ENCODE results near the gene RBMS3.

Gene RBMS3

GRCh38 chr3:29587340-29587739 lies 306.5 kb downstream of the RBMS3 start:
- no peak for FAIRE-seq

DNA sequence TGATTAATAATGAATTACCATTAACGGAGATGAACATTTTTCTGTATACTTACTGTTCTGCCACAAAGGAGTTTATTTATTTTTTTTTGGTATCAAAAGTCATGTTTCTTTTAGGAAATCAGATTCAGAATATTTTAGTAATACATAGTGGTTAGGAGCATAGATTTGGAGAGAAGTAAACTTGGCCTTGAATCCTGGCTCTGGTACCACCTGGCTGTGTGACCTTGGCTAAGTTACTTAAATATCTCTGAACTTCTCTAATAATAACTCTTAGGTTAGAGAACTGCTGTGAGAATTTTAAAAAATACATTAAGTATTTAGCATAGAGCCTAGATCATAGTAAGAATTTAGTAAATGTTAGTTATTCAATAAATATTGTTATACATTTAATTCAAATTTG lies 309.1 kb downstream of the RBMS3 start:
- no peak for FAIRE-seq

- FAIRE-seq, result no peak
Observed at GRCh38 chr3:29590461-29590860, 309.6 kb downstream of the RBMS3 start.

- FAIRE-seq, result no peak
Observed at GRCh38 chr3:29591579-29591978, 310.7 kb downstream of the RBMS3 start.

DNA sequence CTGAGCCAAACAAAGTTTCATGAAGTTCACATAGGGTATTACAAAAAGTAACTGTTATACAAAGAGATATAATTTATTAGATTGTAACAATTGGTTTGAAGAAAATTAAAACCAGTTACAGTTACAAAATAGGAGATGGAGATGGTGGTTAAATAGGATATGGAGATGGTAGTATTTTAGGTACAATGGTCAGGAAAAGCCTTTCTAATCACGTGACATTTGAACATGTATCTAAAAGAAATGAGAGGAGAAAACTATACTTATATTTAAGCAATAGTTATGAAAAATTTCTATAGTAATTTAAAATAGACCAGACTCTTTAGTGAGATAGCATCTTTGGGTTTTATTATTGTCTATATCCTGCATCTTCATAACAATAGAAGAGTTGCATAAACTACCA lies 312.9 kb downstream of the RBMS3 start:
- no peak for FAIRE-seq

- FAIRE-seq, result no peak
Observed at GRCh38 chr3:29594261-29594660, 313.4 kb downstream of the RBMS3 start.

DNA sequence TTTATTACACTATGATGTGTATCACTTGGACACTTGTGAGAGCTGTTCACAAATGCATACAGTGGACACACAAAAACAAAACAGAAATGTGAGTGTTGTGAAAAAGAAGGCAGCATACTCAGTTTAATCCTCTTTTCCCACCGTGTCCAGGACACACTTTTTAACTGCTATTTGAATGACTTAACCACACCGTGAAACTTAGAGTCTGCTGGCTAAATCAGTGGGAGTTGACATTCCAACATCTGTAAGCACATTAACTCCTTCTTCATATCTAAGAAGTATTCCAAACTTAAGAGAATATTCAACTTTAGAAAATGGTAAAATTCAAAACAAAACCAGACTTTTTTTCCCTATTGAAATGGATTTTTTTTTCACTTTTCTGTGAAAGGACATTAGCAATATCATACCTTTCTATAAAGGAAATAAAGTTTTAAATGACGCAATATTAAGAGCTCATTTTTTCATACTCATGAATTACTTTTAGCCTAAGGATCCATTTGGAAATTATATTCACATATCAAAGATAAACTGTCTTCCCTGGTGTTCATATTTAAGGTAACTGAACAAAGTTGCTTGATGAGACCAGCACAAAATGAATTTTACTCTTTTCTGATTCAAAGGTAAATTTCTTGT lies 316.6 kb downstream of the RBMS3 start:
- no peak for FAIRE-seq

- FAIRE-seq, result no peak
Observed at GRCh38 chr3:29601861-29602585, 321.2 kb downstream of the RBMS3 start.

DNA sequence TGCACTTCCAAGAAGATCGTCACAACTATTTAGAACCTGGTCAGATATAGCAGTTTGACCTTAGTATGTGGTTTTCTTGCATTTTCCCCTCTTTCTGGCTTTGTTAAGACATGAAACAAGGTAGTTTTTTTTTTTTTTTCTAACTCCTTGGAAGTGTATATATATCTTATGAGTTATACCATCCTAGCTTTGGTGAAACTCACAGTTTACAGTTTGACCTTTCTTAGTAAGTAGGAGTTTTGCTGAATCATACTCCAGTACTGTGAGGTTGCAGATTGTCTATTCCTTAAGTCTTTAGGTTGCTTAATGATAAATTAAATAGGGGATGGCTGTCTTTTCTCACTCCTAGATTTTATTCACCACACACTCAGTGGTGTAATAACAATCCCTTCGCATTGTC lies 325.0 kb downstream of the RBMS3 start:
- FAIRE-seq, result no peak

- no peak for FAIRE-seq
Observed at GRCh38 chr3:29606416-29606815, 325.5 kb downstream of the RBMS3 start.

GRCh38 chr3:29608414-29609327 lies 327.8 kb downstream of the RBMS3 start:
- FAIRE-seq, result no peak

DNA sequence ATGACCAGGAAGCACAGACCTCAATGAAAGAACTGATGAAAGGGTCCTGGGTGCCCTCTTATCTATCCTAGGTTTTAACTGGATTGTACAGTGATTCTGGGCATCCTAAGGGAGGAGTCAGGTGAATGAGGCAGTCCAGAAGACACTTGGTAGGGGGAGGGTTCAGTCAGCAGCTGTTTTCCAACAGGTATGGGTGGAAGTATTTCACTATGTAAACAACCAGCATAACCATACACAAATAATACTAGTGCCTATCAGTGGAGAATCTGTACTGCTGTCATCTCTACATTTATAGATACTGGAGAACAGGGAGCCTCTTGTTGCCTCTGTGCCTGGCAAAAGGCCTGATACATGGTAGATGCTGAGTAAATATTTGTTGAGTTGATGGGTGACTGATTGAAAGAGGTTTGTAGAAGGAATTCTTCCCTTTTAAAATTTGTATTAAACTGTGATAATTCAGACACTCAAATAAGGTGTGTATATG lies 328.5 kb downstream of the RBMS3 start:
- FAIRE-seq, result no peak

- FAIRE-seq, result no peak
Observed at GRCh38 chr3:29610781-29611180, 329.9 kb downstream of the RBMS3 start.

GRCh38 chr3:29611252-29611651 lies 330.4 kb downstream of the RBMS3 start:
- no peak for FAIRE-seq

DNA sequence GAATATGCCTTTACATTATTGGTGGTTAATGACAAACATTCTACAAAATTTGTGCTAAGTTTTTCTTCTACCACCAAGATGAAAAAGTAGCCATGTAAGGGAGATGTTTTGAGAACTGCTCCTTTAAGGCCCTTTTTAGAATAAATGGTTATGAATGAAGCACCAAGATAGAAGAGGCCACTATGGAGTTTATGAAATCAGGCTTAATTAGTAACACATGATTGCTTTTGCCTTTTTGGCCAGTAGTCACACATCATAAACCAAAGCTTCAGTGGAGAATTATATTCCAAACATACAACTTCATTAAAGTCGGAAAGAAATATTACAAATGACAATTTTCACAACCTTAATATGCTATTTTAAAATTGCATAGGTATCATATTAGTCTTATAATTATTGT lies 331.7 kb downstream of the RBMS3 start:
- FAIRE-seq, result no peak

DNA sequence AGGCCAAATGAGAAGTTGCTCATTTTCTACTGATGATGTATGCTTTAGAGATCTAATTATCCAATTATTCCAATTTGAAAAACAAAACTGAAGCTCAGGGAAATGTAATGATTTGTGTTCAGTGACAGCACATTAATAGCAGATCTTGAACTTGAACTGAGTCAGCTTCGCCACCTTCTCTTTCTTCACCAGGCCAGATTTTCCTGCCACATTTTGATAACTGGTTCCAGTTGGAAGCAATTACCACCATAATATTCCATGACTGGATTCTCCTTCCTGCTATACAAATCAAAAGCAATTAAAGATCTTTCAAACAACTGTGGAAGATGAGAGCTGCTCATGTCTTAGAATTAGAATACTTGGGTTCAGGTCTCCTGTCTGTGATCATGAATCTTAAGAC lies 334.1 kb downstream of the RBMS3 start:
- FAIRE-seq, result no peak

GRCh38 chr3:29618395-29619282 lies 337.8 kb downstream of the RBMS3 start:
- no peak for FAIRE-seq

DNA sequence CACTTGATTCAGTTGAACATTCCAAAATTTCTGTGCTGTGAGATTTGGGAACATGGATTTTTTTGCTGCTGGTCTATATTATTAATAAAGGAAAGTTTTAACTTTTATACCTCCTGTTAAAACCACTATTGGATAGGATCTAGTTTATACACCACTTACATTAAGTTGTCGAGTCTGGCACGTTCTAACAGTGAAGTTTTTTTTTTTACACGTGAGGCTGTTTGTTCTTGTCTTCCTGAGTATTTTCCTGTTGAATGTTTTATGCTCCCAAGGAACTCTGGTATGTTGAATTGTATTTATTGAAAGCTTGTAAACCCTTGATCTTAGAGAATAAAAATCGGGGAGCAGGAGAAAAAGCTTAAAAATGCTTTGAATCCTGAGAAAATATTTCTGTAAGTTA lies 338.8 kb downstream of the RBMS3 start:
- FAIRE-seq, result no peak

DNA sequence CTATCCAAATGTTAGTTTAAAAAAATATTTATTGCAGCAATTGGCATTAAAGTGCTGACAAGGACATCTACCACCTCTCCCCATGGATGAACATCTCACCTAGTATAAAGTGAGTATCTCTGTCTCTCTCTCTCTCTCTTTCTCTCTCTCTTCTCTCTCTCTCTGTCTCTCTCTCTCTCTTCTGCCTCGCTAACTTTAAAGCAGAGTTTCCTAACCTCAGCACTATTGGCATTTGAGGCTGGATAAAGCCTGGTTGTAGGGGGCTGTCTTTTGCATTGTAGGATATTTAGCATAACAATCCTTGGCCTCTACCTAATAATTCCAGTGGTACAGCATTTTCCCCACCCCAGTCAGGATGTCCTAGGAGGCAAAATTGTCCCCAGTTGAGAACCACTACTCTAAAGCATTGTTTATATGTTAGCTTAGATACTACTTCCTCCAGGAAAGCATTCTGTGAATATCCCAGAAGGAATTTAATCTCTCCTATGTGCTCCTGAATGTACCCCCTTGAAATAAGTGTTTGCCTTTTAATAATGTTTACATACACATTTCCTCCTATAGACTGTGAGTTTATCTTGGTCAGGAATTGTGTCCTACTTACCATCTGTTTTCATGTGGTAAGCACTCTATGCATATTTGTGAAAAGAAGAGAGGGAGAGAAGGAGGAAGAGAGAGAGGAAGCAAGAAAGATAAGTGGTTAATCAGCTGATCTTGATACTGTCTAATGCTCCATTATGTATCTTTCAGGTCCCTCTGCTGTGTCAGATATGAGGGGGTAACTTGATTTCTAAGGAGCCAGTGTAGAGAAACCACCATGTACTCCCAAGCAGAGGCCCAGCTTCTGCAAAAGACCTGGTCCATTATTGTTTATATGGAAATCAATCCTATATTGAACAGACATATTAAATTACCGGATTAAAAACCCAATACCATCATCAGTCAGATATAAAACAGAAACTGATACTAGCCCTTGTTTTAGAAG lies 346.6 kb downstream of the RBMS3 start:
- FAIRE-seq, result no peak

GRCh38 chr3:29628795-29629194 lies 347.9 kb downstream of the RBMS3 start:
- FAIRE-seq, result no peak

DNA sequence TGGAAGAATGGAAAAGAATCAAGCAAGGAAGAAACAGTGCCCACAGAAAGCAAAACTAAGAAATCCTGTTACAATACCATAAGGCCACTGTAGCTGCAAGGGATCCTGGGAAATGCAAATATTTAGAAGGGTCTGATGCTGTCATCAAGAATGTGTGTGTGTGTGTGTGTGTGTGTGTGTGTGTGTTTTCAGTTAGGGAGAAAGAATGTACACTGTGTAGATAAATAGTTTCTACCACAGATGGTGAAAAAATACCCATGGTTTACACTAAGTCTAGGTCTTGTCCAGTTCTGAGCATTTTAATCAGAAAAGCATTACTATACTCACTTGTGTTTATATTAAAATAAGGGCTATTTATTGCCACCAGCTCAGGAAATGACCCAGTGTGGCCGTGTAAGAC lies 355.0 kb downstream of the RBMS3 start:
- FAIRE-seq, result no peak
